NB4 (cell line): ENCODE data around the gene RPS15A.
"Not testable (repeated sequence)": the region's sequence is repeated elsewhere in the genome, so short reads cannot be mapped to it uniquely, and the experiment has no call there.

Source experiments
- MYC ChIP-seq: IDR thresholded peaks from 2 replicates; pipeline ENCODE4 v1.6.1; 2011; ENCODE audit warnings: low read depth, low read length
- POLR2A ChIP-seq: IDR thresholded peaks from 2 replicates; pipeline ENCODE4 v1.6.1; 2011; ENCODE audit warnings: mild to moderate bottlenecking; ENCODE audit not compliant: insufficient read length; ENCODE audit errors: extremely low read depth
- TF ChIP-seq, protein P1 (sequence below): IDR thresholded peaks from one replicate; pipeline ENCODE4 v1.5.1; 2012; ENCODE audit warnings: low read depth, low read length
- TF ChIP-seq, protein P2 (sequence below): IDR thresholded peaks from 2 replicates; pipeline ENCODE4 v1.6.1; 2011; ENCODE audit warnings: low read depth, low read length

DNA sequence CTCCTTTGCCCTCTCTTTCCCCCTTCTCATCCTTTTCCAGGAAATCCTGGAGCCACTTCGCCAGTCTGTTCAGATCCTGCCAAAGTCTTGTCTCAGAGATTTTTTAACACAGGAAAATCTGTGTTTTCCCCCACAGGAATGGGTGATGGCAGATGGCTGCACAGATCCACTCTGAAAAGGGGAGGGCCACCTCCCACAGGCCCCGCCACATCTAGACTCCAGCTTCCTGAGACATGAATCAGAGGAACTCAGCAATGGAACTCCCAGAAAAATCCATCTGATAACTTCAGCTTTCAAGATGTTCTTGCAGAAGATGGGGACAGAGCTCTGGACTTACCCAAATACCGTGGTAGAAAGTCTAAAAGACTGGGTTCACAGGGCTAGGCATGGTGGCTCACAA, 50.1 kb downstream of the RPS15A start:
- TF ChIP-seq, protein P1, sequence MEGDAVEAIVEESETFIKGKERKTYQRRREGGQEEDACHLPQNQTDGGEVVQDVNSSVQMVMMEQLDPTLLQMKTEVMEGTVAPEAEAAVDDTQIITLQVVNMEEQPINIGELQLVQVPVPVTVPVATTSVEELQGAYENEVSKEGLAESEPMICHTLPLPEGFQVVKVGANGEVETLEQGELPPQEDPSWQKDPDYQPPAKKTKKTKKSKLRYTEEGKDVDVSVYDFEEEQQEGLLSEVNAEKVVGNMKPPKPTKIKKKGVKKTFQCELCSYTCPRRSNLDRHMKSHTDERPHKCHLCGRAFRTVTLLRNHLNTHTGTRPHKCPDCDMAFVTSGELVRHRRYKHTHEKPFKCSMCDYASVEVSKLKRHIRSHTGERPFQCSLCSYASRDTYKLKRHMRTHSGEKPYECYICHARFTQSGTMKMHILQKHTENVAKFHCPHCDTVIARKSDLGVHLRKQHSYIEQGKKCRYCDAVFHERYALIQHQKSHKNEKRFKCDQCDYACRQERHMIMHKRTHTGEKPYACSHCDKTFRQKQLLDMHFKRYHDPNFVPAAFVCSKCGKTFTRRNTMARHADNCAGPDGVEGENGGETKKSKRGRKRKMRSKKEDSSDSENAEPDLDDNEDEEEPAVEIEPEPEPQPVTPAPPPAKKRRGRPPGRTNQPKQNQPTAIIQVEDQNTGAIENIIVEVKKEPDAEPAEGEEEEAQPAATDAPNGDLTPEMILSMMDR, result not testable (repeated sequence)
- not testable (repeated sequence) for TF ChIP-seq POLR2A, MYC
- TF ChIP-seq, protein P2, sequence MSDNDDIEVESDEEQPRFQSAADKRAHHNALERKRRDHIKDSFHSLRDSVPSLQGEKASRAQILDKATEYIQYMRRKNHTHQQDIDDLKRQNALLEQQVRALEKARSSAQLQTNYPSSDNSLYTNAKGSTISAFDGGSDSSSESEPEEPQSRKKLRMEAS, result not testable (repeated sequence)
